HepG2 (cell line): ENCODE measurements around the gene NARF. TPM values are rescaled to one million over a fixed set of nuclear protein-coding genes. Genes with fewer than 3 reads are reported as not detected.

Experiments used
- ATAC-seq: fragments of 200-7000 bp; cut with Tn5 transposase; 3 replicates; pipeline ENCODE4 v1.9.1; 2020; ENCODE audit warnings: mild to moderate bottlenecking, moderate library complexity
- BruUV-seq: library from RNA; stranded (reverse); fragments of 400-500 nt; replicated peaks from 2 replicates; lab custom pipeline; 2021; lab: Mats Ljungman, UMichigan
- CTCF ChIA-PET: fragments of 300-600 bp; formaldehyde crosslinking; extraction: SDS; loops from one replicate; lab custom pipeline; 2021; ENCODE audit warnings: low total read pairs, inconsistent platforms, low intra/inter-chr PET ratio; lab: Yijun Ruan, JAX
- POLR2A ChIA-PET: fragments of 350-600 bp; sonication (Branson Sonifier 250); formaldehyde crosslinking; loops from one replicate; lab custom pipeline; 2020; ENCODE audit warnings: antibody characterized with exemption, inconsistent platforms; lab: Yijun Ruan, JAX
- DNase-seq: peaks from one replicate; pipeline ENCODE4 v3.0.0-alpha.2; 2015; ENCODE audit warnings: low spot score
- FAIRE-seq: peaks from 3 replicates; lab custom pipeline; 2011; peaks lifted over from hg19 to GRCh38; lab: Jason Lieb, UNC
- H2AFZ ChIP-seq: one replicate; pipeline ENCODE4 v1.6.1; 2011; ENCODE audit warnings: low read length, inconsistent platforms
- H3K27ac ChIP-seq: fragments of 300-600 bp; 3 replicates; pipeline ENCODE4 v1.8.0; 2011; ENCODE audit warnings: mixed run types, mild to moderate bottlenecking, mixed read lengths, low read length, inconsistent platforms; ENCODE audit not compliant: insufficient read depth; ENCODE audit errors: extremely low read length
- H3K27me3 ChIP-seq, 2 experiments: fragments of 200-600 bp in 1 of 2; 2 replicates in 1 of 2; 3 replicates in 1 of 2; pipeline versions ENCODE4 v1.6.0 to v1.8.0; 2011; ENCODE audit warnings: low read length in 2 of 2, mild to moderate bottlenecking in 2 of 2, moderate library complexity in 2 of 2, inconsistent platforms in 1 of 2; ENCODE audit not compliant: insufficient read depth in 2 of 2, control insufficient read depth in 1 of 2
- H3K36me3 ChIP-seq, 2 experiments: fragments of 200-600 bp in 1 of 2; replicated peaks in 1 of 2; 2 replicates in 1 of 2; 3 replicates in 1 of 2; pipeline versions ENCODE4 v1.5.1 to v1.8.0; 2011; ENCODE audit warnings: low read length in 2 of 2, inconsistent platforms in 1 of 2; ENCODE audit not compliant: insufficient read depth in 2 of 2, control insufficient read depth in 1 of 2
- H3K4me1 ChIP-seq: 2 replicates; pipeline ENCODE4 v1.5.1; 2012; ENCODE audit warnings: low read length, inconsistent platforms; ENCODE audit not compliant: insufficient read depth
- H3K4me2 ChIP-seq: 2 replicates; pipeline ENCODE4 v1.6.0; 2011; ENCODE audit warnings: low read depth, low read length, inconsistent platforms
- H3K4me3 ChIP-seq, 3 experiments: fragments of 200-600 bp in 1 of 3; sonication (generic), shearing (Covaris generic) in 1 of 3; replicated peaks in 1 of 3; 2 replicates each; pipeline ENCODE4 v1.5.1; 2011 to 2016; ENCODE audit warnings: low read length in 3 of 3, inconsistent platforms in 2 of 3, low read depth in 2 of 3, mild to moderate bottlenecking in 2 of 3, control low read depth in 1 of 3, mixed read lengths in 1 of 3; ENCODE audit not compliant: insufficient read depth in 1 of 3
- H3K79me2 ChIP-seq: one replicate; pipeline ENCODE4 v1.6.1; 2011; ENCODE audit warnings: low read length, inconsistent platforms; ENCODE audit not compliant: insufficient read depth
- H3K9ac ChIP-seq: 2 replicates; pipeline ENCODE4 v1.6.0; 2011; ENCODE audit warnings: mild to moderate bottlenecking, low read depth, low read length, inconsistent platforms; ENCODE audit not compliant: insufficient read depth
- H3K9me3 ChIP-seq: 2 replicates; pipeline ENCODE4 v1.5.1; 2012; ENCODE audit warnings: mild to moderate bottlenecking, low read length
- H4K20me1 ChIP-seq: 2 replicates; pipeline ENCODE4 v1.6.0; 2011; ENCODE audit warnings: inconsistent platforms, mild to moderate bottlenecking, low read length, moderate library complexity; ENCODE audit not compliant: insufficient read depth
- FOXA3 ChIP-seq: IDR thresholded peaks from 2 replicates; pipeline ENCODE4 v1.6.1; 2016; ENCODE audit warnings: missing genetic modification reagents, missing compliant biosample characterization
- FOXK2 ChIP-seq: fragments of 450-650 bp; IDR thresholded peaks from 2 replicates; pipeline ENCODE4 v1.6.1; 2016
- WGBS: methylation state at CpG from one replicate; pipeline ENCODE4 v1.1.6; 2017; ENCODE audit warnings: low lambda C conversion rate; 5-methylcytosine and 5-hydroxymethylcytosine counted together
- in situ Hi-C: cut with HindIII; loops from 2 replicates; pipeline ENCODE4 v1.10.0; 2017; ENCODE audit warnings: low pct_unique_long_range_greater_than_20kb; ENCODE audit not compliant: extremely low pct_ligation_motif_present
- intact Hi-C: fragments of 100-400 bp; cut with micrococcal nuclease; formaldehyde crosslinking; loops from one replicate; pipeline ENCODE4 v1.10.0; 2022; ENCODE audit not compliant: unreplicated experiment
- polyA plus RNA-seq, 8 experiments: library from polyadenylated mRNA; depleted of rRNA in 3 of 8; stranded (reverse) in 7 of 8; unstranded in 1 of 8; fragments of >200 nt; fragmentation: Illumina TruSeq in 4 of 8; extraction: Trizol in 4 of 8; gene quantifications; 2 replicates each; pipeline versions ENCODE4 v1.2.1 to v1.2.3, GENCODE V29; 2011 to 2016; ENCODE audit warnings: low read depth in 4 of 8, missing spikeins in 1 of 8, mixed read lengths in 1 of 8; ENCODE audit not compliant: insufficient read depth in 1 of 8
- total RNA-seq, 5 experiments: library from RNA; depleted of rRNA; stranded (reverse); fragments of >200 nt; fragmentation: Illumina TruSeq; extraction: Trizol; gene quantifications; 2 replicates each; pipeline ENCODE4 v1.2.3, GENCODE V29; 2016; ENCODE audit warnings: low read depth in 1 of 5
- TF ChIP-seq, protein P1 (sequence below): sonication (generic); formaldehyde crosslinking; conservative IDR thresholded peaks from 2 replicates; pipeline ENCODE4 v1.8.1; 2023; ENCODE audit warnings: missing genetic modification reagents
- TF ChIP-seq, protein P2 (sequence below): sonication (generic); formaldehyde crosslinking; IDR thresholded peaks from 2 replicates; pipeline ENCODE4 v1.4.0; 2020; ENCODE audit warnings: missing genetic modification reagents, borderline replicate concordance

NARF gene
- total and polyA plus RNA-seq, 2 of the 13 experiments (the other 11 are each of a cell fraction or from before 2014, with no cell fraction given), result 61.1 to 144 TPM

DNA sequence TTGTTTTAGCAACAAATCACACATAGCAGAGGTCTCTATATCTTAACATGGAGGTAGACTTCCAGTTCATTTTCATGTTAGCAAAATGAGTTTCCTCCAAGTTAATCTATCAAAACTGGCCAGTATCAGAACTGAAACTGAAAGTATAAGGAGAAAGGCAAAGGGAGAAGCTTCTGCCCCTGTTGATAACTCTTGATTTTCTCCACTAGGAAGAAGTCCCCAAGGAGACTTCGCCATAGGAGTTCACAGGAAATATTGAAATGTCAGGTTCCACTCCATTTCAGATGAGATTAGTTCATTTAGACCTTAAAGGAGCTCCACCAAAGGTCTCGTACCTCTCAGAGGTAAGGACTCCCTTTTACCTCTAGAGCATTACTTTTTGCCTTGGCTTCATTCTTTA, 39.0 kb upstream of the NARF start:
- H3K79me2 ChIP-seq, result peaks cover 8% of the 10 kb centered on the region
- no peaks in the 10 kb centered on the region; a peak in 1 of 5 replicates for H3K27me3 ChIP-seq
- TF ChIP-seq, protein P1, sequence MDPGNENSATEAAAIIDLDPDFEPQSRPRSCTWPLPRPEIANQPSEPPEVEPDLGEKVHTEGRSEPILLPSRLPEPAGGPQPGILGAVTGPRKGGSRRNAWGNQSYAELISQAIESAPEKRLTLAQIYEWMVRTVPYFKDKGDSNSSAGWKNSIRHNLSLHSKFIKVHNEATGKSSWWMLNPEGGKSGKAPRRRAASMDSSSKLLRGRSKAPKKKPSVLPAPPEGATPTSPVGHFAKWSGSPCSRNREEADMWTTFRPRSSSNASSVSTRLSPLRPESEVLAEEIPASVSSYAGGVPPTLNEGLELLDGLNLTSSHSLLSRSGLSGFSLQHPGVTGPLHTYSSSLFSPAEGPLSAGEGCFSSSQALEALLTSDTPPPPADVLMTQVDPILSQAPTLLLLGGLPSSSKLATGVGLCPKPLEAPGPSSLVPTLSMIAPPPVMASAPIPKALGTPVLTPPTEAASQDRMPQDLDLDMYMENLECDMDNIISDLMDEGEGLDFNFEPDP (CRISPR knock-in tag), result 0 out of 2 replicates have a peak, but pooled peaks have one; percentile 67
- TF ChIP-seq FOXK2 (no peak), FOXA3 (CRISPR knock-in tag) (no peak)
- TF ChIP-seq, protein P2, sequence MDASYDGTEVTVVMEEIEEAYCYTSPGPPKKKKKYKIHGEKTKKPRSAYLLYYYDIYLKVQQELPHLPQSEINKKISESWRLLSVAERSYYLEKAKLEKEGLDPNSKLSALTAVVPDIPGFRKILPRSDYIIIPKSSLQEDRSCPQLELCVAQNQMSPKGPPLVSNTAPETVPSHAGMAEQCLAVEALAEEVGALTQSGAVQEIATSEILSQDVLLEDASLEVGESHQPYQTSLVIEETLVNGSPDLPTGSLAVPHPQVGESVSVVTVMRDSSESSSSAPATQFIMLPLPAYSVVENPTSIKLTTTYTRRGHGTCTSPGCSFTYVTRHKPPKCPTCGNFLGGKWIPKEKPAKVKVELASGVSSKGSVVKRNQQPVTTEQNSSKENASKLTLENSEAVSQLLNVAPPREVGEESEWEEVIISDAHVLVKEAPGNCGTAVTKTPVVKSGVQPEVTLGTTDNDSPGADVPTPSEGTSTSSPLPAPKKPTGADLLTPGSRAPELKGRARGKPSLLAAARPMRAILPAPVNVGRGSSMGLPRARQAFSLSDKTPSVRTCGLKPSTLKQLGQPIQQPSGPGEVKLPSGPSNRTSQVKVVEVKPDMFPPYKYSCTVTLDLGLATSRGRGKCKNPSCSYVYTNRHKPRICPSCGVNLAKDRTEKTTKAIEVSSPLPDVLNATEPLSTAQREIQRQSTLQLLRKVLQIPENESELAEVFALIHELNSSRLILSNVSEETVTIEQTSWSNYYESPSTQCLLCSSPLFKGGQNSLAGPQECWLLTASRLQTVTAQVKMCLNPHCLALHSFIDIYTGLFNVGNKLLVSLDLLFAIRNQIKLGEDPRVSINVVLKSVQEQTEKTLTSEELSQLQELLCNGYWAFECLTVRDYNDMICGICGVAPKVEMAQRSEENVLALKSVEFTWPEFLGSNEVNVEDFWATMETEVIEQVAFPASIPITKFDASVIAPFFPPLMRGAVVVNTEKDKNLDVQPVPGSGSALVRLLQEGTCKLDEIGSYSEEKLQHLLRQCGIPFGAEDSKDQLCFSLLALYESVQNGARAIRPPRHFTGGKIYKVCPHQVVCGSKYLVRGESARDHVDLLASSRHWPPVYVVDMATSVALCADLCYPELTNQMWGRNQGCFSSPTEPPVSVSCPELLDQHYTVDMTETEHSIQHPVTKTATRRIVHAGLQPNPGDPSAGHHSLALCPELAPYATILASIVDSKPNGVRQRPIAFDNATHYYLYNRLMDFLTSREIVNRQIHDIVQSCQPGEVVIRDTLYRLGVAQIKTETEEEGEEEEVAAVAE, result no peak
- TF ChIP-seq, all 625 proteins: peak for 1
- Histone ChIP-seq H3K36me3 (peaks cover 2 to 25% of the 10 kb centered on the region in 2 experiments; a peak in 3 of 5 replicates), H3K4me3 (peak overlapping the region; percentile 96 to 100 (median 99); a peak in 5 of 6 replicates), H2AFZ (no peak overlapping the region), H3K4me2 (peak overlapping the region; percentile 99), H4K20me1 (peaks cover 11% of the 10 kb centered on the region; the same call in 1 of the 2 replicates), H3K4me1 (peaks cover 23% of the 10 kb centered on the region), H3K27ac (peak overlapping the region; percentile 72), H3K9me3 (peaks cover 9% of the 10 kb centered on the region), H3K9ac (peak overlapping the region; percentile 95)
- DNase-seq, result no peak
- no TSS peak for BruUV-seq
- ChIA-PET POLR2A (interaction anchor here (0.9 to 1.8 kb wide), 4 partner anchors 38 to 73 kb away, joined by 3 read pairs; no protein-coding TSS in a partner anchor), CTCF (no interaction called here)
- intact Hi-C loops (loop anchor here (2.0 kb wide), 1 partner anchor 35 kb away; no protein-coding TSS in a partner anchor), in situ Hi-C loops (no loop called here)
- no peak for FAIRE-seq
- WGBS, result 97% methylated on average over 2 of the region's 2 CpGs
- ATAC-seq, result no peak
